ENCODE measurements around the gene MMP20. TPM values are rescaled to one million over a fixed set of nuclear protein-coding genes. Genes with fewer than 3 reads are reported as not detected.
A peak's percentile ranks its signal among the peaks of the same experiment; 100 is the strongest.

MMP20 gene
- total and polyA plus RNA-seq, 2 of the 13 experiments (the other 11 are each of a cell fraction or from before 2014, with no cell fraction given): 0.05 TPM; not detected in 1

- FAIRE-seq (peak; percentile 74), ATAC-seq (peak; percentile 90), DNase-seq (ENCODE audit: low spot score) (peak; percentile 82)
- no peaks in the 10 kb centered on the region for H3K9me3 ChIP-seq (ENCODE audit: low read length)
- no TSS peak for BruUV-seq (replicated peaks)
- POLR2A ChIA-PET: interaction anchor here (0.7 to 1.2 kb wide), 4 partner anchors 12 to 153 kb away, joined by 3 to 5 read pairs (median 4); no protein-coding TSS in a partner anchor
- no peak overlapping the region for H3K27ac ChIP-seq (ENCODE audit: extremely low read length, insufficient read depth, low read length)
- peaks cover 42% of the 10 kb centered on the region for H3K4me1 ChIP-seq (ENCODE audit: insufficient read depth, low read length)
- H3K79me2 ChIP-seq (ENCODE audit: insufficient read depth, low read length): no peaks in the 10 kb centered on the region
- no peaks in the 10 kb centered on the region for H3K36me3 ChIP-seq (replicated peaks in 1 of 2; ENCODE audit: control insufficient read depth in 1 of 2, insufficient read depth in 2 of 2, low read length in 2 of 2)
- CTCF ChIA-PET (ENCODE audit: low intra/inter-chr PET ratio, low total read pairs): no interaction called here
- in situ Hi-C loops (cut with HindIII; ENCODE audit: extremely low pct_ligation_motif_present, low pct_unique_long_range_greater_than_20kb): no loop called here
- intact Hi-C loops (cut with micrococcal nuclease; ENCODE audit: unreplicated experiment): loop anchor here (1.0 to 2.0 kb wide), 3 partner anchors 8 to 268 kb away; partner anchors contain the start of gene BIRC2
- H2AFZ ChIP-seq (ENCODE audit: low read length): no peak overlapping the region
- H3K9ac ChIP-seq (ENCODE audit: insufficient read depth, low read depth, low read length): no peak overlapping the region
- H3K4me3 ChIP-seq (replicated peaks in 1 of 3; ENCODE audit: insufficient read depth in 1 of 3, low read depth in 2 of 3, low read length in 3 of 3): peak overlapping the region in 1 of 3 experiments; percentile 4; a peak in 1 of 6 replicates
- 6% methylated on average over 6 of the region's 7 CpGs for WGBS (ENCODE audit: low lambda C conversion rate)
- H3K27me3 ChIP-seq (ENCODE audit: control insufficient read depth in 1 of 2, insufficient read depth in 2 of 2, low read length in 2 of 2): no peaks in the 10 kb centered on the region
- H4K20me1 ChIP-seq (ENCODE audit: insufficient read depth, low read length): no peaks in the 10 kb centered on the region
- H3K4me2 ChIP-seq (ENCODE audit: low read depth, low read length): peak overlapping the region; percentile 41
- TF ChIP-seq SNAPC4 (CRISPR knock-in tag; IDR thresholded peaks at IDR 0.05): no peak
- no peak for TF ChIP-seq SIN3B (IDR thresholded peaks at IDR 0.05; ENCODE audit: low read length)
- TF ChIP-seq ADNP (CRISPR knock-in tag; IDR thresholded peaks at IDR 0.05): no peak
- peak; percentile 62; the same call in 1 of the 2 replicates for TF ChIP-seq ZNF501 (CRISPR knock-in tag; IDR thresholded peaks at IDR 0.05)
- no peak for TF ChIP-seq HNRNPK (IDR thresholded peaks at IDR 0.05; ENCODE audit: low read depth, low read length, poor library complexity, severe bottlenecking)
- 0 out of 2 replicates have a peak, but pooled peaks have one; percentile 42 for TF ChIP-seq NR2C2 (CRISPR knock-in tag; IDR thresholded peaks at IDR 0.05; ENCODE audit: borderline replicate concordance)
- peak; percentile 64; the same call in 1 of the 2 replicates for TF ChIP-seq ZMYM3 (CRISPR knock-in tag; IDR thresholded peaks at IDR 0.05)
- no peak for TF ChIP-seq ZNF557 (CRISPR knock-in tag; IDR thresholded peaks at IDR 0.05)
- TF ChIP-seq PHF20 (CRISPR knock-in tag; IDR thresholded peaks at IDR 0.05): no peak
- no peak for TF ChIP-seq ZNF597 (CRISPR knock-in tag; IDR thresholded peaks at IDR 0.05)
- TF ChIP-seq TRIM22 (IDR thresholded peaks at IDR 0.05): no peak
- no peak for TF ChIP-seq NR3C1 (CRISPR knock-in tag; IDR thresholded peaks at IDR 0.05)
- no peak for TF ChIP-seq TAF15 (IDR thresholded peaks at IDR 0.05; ENCODE audit: low read depth, low read length, poor library complexity, severe bottlenecking)
Observed at GRCh38 chr11:102615077-102615893, 9.8 kb downstream of the MMP20 start.

Measured in HepG2 (cell line).